ENCODE measurements around the gene MYCL.
"Not testable (repeated sequence)": the region's sequence is repeated elsewhere in the genome, so short reads cannot be mapped to it uniquely, and the experiment has no call there.

The MYCL gene

GRCh38 chr1:39915499-39916129 is 13.9 kb upstream of the MYCL start:
- FAIRE-seq = no peak

- FAIRE-seq = not testable (repeated sequence)
Measured at GRCh38 chr1:39913136-39913535, 11.4 kb upstream of the MYCL start.

DNA sequence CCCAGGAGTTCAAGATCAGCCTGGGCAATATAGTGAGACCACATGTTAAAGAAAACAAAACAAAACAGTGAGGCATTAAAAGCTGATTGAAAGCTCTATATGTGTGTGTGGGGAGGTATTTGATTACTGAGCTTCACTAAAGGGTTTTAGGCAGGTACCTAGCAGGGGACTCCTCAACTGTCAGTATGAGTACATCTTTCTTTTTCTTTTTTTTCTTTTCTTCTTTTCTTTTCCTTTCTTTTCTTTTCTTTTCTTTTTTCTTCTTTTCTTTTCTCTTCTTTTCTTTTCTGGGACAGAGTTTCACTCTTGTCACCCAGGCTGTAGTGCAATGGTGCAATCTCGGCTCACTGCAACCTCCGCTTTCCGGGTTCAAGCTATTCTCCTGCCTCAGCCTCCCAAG is 8.5 kb upstream of the MYCL start:
- no peak for FAIRE-seq

DNA sequence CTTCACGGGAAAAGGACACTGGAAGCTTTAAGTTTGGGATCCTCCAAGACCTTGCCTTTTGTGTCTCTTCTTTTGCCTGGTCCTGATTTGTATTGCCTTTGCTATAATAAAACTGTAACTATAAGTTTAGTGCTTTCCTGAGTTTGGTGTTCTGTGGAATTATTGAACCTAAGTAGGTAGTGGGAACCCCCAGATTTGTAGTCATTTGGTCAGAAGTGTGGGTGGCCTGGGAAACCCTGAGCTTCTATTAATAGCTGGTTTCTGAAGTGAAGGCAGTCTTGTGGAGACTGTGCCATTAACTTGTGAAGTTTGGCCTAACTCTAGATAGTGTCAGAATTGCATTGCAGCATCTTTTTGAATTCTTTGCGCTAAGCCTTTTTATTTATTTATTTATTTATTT is 6.8 kb upstream of the MYCL start:
- no peak for FAIRE-seq

DNA sequence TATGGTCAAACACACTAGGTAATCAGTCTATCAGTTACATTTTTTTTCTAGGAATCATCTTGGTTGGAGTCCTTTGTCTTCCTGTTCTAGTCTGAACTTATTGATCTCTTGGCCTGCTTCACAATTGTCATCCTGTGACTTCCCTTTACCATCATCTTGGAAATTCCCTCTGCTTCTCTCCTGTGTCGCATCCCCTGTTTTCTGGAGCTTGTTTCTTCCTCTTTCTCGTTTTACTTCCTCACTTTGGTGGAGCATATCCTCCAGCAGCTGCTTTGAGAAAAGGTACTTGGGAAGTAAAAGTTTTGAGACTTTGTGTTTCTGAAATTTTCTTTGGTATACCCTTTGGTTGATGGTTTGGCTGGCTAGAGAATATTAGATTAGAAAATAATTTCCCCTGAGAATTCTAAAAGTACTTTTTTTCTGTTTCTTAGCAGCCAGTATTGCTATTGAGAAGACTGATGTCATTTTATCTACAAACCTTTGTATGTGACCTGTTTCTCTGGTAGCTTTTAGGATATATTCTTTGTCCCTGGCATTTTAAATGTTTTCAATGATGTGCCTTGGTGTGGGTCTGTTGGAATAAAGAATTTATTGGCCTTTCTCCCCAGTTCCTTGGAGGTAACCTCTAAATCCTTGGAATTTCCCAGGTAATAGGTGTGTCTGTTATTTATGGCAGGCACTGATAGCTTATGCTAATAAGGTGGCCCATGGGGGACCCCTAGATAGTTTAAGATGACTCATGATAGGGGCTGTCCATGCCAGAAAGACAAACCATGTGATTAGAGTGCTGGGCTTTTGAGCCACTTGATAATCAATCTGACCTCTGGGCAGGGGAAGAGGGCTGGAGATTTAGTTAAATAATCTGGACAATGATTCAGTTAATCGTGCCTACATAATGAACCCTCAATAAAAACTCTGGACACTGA is 6.1 kb upstream of the MYCL start:
- FAIRE-seq = no peak

- FAIRE-seq = no peak
Measured at GRCh38 chr1:39905172-39905571, 3.5 kb upstream of the MYCL start.

DNA sequence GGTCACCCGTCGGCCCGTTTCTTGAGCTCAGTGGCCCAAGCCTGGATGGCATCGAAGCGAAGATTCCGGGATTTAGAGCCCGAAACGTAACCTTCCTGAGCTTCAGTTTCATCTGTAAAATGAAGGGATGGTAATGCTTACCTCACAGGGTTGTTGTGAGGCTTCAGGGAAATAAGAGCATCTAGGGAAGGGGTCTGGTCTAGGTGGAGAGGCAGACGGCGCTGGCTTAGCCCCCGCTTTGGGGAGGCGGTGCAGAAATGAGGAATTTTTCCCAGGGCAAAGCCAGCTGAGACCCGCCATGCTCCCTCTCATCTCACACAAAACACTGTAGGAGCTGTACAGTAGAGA is 717 bp upstream of the MYCL start:
- no peak for FAIRE-seq

DNA sequence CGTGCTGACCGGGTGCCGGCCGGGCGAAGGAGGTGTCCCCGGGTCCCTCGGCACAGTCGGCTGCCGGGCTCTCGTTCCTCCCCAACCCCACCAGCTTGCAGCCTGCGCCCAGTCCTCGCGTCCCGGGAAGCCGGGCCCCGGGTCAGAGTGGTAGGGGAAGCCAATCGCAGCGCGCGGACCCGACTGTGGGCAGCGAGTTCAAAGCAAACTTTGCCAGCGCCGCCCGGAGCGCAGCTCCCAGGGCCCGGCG is 328 bp downstream of the MYCL start:
- no peak for FAIRE-seq

- no peak for FAIRE-seq
Measured at GRCh38 chr1:39900662-39901463, 854 bp downstream of the MYCL start.

DNA sequence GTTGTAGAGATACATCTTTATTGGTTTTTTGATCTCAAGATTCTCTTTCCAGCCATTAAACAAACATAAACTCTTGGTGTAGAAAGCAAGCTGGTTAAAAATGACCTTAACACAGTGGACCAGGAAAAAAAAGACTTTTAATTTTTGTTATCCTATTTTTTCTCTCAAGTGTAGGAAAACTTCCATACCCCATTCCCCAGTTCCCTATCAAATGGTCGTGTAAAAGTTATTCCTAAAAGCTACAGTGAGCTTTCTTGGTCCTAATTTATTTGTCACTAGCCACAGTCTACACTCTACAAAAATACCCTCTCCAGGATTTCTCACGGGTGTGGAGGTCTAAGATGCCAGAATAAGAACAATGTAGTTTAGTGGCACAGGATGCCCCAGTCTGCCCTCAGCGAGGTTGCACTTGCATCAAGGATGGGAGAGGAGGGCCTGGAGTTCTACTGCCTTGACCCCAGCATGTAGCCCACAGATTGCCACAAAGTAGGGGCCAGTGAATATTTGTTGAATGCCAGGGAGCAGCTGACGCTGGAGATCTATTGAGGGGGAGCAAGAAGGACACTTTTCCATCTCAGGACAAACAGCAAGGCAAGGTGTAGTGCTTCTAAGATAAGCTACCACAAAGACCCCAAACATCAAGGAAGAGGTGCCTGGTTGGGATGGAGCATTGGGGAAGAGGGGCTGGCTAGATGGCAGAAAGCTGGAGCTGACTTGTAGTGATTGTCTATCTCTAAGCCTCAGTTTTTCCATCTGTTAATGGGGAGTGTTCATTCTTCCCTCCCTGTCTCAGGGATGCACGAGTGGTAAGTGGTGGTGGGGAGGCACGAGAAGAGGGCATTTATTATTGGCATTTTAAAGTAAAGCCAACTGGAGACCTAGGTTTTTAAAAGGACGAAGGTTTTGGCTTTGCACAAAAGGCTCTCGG is 1.8 kb downstream of the MYCL start:
- FAIRE-seq = no peak

DNA sequence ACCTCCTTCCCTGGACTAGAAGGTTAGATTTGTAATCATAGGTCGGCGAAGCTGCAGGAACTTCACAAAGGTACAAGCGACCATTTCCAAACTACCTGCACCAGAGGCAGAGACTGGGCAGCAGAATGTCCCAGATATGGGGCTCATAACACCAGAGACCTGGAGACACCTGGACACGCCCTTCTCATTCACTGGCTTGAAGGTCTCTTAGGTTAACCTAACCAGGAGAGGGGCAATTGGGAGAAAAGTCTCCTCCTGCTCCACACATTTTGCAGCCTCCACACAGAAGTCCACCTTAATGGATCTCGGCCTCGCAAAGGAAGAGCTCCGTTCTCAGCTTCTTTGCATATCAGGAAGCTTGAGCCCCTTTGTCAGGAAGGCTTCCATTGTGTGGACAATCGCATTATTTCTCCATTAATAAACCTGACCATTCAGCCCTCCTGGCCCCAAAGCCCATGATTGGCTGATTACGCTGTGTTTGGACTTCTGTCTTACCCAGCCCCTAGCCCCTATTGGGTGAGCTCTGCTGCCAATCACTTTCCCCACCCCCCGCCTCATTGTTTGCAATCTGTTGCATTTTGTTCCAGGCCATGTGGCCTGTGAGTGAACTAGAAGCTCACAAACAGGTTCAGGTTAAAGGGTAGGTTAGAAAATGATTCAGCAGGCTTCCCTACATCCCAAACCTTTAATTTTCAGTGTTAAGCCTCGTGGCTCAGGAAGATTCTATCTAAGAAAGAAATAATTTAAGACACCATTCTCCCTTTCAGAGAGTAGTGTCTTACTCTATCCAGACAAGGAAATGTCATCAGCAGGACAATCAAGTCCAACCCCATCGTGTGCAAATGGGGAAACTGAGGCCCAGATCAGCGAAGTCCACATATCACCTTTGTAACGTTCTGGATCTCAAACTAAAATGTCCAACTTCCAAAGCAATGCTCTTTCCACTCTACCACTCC is 2.8 kb downstream of the MYCL start:
- FAIRE-seq = no peak

DNA sequence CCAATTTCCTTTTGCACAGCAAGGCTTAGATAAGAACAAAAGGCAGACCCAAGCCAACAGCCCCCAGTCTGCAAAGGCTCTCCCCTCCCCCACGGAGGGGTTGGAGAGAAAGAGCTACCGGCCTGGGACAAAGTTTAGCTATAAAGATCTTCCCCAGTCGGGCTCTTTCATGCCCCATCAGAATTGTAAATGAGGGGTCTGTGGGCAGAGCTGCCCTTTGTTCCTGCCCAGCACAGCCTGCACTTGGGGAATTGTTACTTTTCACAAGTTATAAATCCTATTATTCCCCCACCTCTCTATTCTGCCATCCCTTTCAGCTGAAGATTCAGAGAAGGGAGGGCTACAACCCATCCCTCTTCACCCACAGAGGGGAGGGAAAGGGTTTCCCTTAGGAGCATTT is 3.5 kb downstream of the MYCL start:
- no peak for FAIRE-seq

DNA sequence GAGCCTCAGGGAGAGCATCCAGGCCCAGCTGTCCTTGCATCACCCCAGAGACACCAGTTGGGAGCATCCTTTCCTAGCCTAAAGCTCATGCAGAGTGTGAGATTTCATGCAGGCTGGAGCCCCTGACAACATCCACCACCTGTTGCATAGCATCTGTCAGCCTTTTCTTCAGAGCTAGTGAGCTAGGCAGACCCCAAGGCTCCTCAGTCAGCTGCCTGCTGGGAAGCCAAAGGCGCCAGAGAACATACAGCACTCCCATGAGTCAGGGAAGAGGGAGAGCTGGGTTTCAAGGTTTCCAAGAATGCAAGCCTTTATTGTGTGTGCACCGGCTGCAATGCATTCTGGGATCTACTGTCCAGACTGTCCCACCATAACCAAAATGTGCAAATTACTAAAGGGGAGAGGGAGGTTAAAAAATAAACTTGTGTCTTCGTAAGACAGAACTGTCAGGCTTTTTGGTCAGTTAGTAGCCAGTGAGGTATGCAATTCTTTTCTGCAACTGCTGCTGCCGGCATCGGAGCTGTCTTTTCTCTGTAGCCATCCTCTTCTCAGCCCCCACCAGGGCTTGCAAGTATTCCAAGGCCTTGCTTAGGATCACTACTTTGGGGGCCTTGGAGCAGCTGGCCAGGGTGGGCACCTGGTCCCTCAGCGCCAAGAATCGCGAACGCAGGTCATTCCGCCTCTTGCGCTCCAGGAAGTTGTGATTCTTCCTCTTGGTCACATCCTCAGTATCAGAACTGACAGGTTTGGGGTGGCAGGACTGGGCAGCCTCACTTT is 4.6 kb downstream of the MYCL start:
- FAIRE-seq = no peak

DNA sequence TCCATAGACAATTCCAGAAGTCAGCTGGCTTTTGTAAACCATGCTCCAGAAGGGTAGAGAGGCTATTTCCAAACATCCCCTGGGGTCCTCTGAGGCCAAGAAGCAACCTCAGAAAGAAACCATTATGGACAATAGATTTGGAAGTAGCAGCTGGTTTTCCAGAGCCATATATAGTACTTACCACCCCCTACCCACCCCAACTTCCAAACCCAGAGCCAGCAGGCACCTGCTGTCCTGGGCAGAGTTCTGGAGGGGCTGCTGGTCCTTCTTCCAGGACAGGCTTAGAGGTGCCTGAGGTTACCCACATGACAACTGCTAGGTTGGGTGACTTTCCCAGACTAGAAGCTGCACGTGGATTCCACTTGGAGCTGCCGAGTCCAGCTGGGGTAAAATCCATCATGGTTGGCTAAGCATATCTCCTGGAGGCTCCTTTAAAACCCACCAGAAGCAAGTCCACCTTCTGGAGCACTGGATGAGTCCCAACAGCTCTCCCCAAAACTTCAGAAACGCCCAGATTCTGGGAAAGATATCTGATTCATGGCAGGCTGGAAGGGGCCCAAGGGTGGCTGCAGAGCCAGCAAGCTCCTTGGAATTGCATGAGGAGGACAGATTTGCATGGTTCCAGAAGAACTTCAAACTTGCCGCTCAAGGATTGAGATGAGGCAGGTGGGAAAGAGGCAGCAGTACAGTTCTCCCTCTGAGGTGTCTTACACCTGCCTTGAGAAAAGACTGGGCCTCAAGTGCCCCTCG is 5.8 kb downstream of the MYCL start:
- no peak for FAIRE-seq

DNA sequence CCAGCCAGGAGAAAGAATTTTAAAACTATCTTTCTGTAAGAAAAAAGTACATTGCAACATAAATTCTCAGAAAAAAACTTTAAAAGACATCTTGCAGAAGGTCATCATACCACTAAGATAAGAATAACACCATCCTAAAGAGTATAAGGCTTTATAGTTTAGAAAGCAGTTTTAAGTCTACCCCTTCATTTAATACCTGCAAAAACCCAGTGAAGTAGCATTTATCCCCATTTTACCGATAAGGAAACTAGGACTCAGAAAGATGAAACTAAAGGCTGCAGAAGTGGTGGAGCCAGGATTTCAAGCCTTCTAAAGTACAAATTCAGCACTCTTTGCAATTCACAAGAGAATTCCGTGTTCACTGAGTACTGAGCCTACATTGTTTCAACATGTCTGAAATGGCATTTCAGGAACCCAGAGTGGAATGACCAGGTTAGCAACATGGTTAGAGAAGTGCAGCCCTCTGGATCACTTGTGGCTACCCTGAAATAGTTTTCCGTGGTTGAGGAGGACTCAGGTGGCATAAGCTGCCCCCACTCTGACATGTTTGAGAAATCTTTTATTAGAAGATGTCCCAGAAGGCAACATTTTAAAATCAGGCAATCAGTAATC is 6.7 kb downstream of the MYCL start:
- no peak for FAIRE-seq

DNA sequence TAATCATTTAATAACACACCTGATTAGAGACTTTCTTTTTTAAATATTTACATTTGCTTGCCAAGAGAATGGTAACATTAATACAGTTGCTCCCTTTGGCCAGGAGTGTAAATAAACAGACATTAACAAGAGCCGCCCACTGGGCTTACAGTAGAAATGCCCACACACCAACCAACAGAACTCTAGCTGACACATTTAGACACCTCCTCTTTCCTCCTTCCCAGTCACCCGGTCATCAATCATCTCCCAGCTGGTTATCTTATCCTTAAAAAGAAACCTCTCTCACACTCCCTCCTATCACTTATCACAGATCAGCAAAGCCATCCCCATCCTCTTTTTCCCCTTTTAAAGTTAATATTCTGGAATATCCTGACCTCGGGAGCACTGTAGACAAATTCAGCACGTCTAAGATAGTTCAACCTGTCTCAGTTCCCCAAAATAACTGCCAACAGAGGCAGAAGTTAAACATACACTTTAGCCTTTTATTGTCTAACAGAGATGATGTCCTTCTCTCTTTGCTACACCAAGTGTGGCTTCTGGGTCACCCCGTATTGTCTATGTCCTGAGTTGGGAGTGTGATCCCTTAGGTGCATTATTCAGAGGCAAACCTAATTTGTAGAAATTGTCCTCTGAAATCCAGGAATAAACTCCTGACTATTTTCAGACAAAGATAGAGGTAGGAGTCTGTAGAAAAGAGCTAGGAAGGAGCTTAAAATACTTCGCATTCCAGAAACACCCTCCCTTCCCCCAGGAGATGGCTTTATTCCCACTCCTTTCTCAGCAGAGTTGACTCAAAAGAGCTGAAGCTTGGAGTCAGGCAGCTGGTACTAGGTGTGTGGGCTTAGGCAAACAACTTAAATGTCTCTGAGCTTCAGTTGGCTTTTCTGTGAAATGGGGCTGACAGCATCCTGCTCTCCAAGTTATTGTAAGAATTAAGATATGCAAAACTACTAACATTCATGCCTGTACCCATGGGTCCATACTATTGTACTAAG is 8.8 kb downstream of the MYCL start:
- FAIRE-seq = no peak

DNA sequence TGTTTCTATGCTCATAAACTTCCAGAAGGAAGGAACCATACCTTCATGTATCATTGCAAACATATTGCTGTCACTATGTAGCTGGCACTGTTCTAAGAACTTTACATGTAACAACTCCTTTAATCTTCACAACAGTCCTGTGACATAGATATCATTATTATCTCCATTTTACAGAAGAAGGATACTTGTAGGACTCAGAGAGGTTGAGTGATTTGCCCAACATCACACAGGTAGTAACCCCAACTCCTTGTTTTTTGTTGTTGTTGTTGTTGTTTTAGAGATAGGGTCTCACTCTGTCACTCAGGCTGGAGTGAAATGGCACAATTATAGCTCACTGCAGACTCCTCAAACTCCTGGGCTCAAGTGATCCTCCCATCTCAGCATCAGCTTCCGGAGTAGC is 10.8 kb downstream of the MYCL start:
- FAIRE-seq = no peak

GRCh38 chr1:39890273-39890672 is 11.4 kb downstream of the MYCL start:
- FAIRE-seq = no peak

Measured in endometrium (tissue), 2 donors.